Loucy (cell line): ENCODE measurements around the gene CSF3.

ENCODE experiments used
- EZH2phosphoT487 ChIP-seq: fragments of 200-600 bp; IDR thresholded peaks from 2 replicates; pipeline ENCODE4 v1.6.1; 2018; ENCODE audit warnings: antibody characterized with exemption, mild to moderate bottlenecking, moderate library complexity, borderline replicate concordance
- TF ChIP-seq, protein P1 (sequence below): fragments of 200-600 bp; sonication (generic); conservative IDR thresholded peaks from 2 replicates; pipeline ENCODE4 v1.5.1; 2014; ENCODE audit warnings: mild to moderate bottlenecking, antibody characterized with exemption, low read length

DNA sequence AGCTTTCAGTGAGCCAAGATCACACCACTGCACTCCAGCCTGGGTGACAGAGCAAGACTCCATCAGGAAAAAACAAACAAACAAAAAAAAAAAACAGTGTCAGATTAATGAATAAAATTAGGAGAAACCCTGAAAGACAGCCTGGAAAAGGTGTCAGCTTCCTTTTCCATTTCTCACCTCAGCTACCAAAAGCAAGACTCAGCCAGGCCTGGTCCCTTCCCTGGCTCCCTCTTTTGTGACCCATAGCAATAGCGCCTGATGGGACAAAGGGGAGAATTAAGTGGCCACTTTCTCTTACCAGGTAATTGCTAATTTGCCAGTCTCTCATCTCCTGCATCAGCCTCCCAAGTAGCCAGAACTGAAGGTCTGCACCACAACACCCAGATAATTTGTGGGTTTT lies 43.6 kb downstream of the CSF3 start:
- TF ChIP-seq, protein P1, sequence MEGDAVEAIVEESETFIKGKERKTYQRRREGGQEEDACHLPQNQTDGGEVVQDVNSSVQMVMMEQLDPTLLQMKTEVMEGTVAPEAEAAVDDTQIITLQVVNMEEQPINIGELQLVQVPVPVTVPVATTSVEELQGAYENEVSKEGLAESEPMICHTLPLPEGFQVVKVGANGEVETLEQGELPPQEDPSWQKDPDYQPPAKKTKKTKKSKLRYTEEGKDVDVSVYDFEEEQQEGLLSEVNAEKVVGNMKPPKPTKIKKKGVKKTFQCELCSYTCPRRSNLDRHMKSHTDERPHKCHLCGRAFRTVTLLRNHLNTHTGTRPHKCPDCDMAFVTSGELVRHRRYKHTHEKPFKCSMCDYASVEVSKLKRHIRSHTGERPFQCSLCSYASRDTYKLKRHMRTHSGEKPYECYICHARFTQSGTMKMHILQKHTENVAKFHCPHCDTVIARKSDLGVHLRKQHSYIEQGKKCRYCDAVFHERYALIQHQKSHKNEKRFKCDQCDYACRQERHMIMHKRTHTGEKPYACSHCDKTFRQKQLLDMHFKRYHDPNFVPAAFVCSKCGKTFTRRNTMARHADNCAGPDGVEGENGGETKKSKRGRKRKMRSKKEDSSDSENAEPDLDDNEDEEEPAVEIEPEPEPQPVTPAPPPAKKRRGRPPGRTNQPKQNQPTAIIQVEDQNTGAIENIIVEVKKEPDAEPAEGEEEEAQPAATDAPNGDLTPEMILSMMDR = no peak
- no peak for TF ChIP-seq EZH2phosphoT487
